Spinal cord (tissue), 10 donors: ENCODE measurements around the gene SELENBP1. TPM values are rescaled to one million over a fixed set of nuclear protein-coding genes. Genes with fewer than 3 reads are reported as not detected.

Experiments
- DNase-seq, 6 donors: peaks; one replicate each; pipeline versions ENCODE4 v3.0.0 to v3.0.0-alpha.2; 2013 to 2015; ENCODE audit warnings: low spot score in 6 of 6, low read depth in 4 of 6
- H3K27ac ChIP-seq: one replicate; pipeline ENCODE4 v1.5.1; 2013; ENCODE audit warnings: low read depth, low read length, control low read depth
- H3K27me3 ChIP-seq: one replicate; pipeline ENCODE4 v1.6.1; 2013; ENCODE audit warnings: low read length; ENCODE audit not compliant: control insufficient read depth, insufficient read depth
- H3K36me3 ChIP-seq: one replicate; pipeline ENCODE4 v1.6.1; 2013; ENCODE audit warnings: low read length; ENCODE audit not compliant: control insufficient read depth, insufficient read depth
- H3K4me1 ChIP-seq: one replicate; pipeline ENCODE4 v1.6.1; 2013; ENCODE audit warnings: low read length; ENCODE audit not compliant: control insufficient read depth, insufficient read depth
- H3K4me3 ChIP-seq: one replicate; pipeline ENCODE4 v1.5.1; 2013; ENCODE audit warnings: low read depth, low read length, control low read depth
- H3K9me3 ChIP-seq: one replicate; pipeline ENCODE4 v1.6.1; 2013; ENCODE audit warnings: low read length; ENCODE audit not compliant: control insufficient read depth, insufficient read depth
- WGBS: methylation state at CpG from one replicate; pipeline ENCODE4 v1.1.5; 2013; ENCODE audit warnings: missing lambda C conversion rate; ENCODE audit not compliant: insufficient coverage; 5-methylcytosine and 5-hydroxymethylcytosine counted together
- polyA plus RNA-seq, 2 donors: library from polyadenylated mRNA; unstranded; fragments of 120-200 nt; gene quantifications; one replicate each; pipeline ENCODE4 v1.2.1, GENCODE V29; 2013; ENCODE audit not compliant: insufficient read length in 2 of 2
- total RNA-seq, 2 donors: library from RNA; depleted of rRNA in 1 of 2; stranded (reverse); fragments of 120-200 nt in 1 of 2; fragments of >200 nt in 1 of 2; gene quantifications; one replicate each; pipeline versions ENCODE4 v1.2.3 to v1.2.4, GENCODE V29; 2013 to 2014
- donor health status: healthy.

SELENBP1 gene
- total and polyA plus RNA-seq, 4 donors: 13.6 to 147 (median 38.3) TPM

GRCh38 chr1:151327223-151327902, 45.1 kb downstream of the SELENBP1 start, which contains the start of gene PI4KB:
PI4KB (minus strand) TSS chr1:151327416; CDS start chr1:151316481, 10,935 bp downstream.
- peak; percentile 95 to 100 (median 98) for DNase-seq
- Histone ChIP-seq H3K27ac (peak within 1 kb of the TSS; percentile 94), H3K4me1 (peaks cover 9% of the 10 kb centered on the region), H3K36me3 (peaks cover 27% of the 10 kb centered on the region), H3K9me3 (no peaks in the 10 kb centered on the region), H3K27me3 (no peaks in the 10 kb centered on the region), H3K4me3 (peak within 1 kb of the TSS; percentile 83)
- 0% methylated on average over 31 of the region's 40 CpGs for WGBS

DNA sequence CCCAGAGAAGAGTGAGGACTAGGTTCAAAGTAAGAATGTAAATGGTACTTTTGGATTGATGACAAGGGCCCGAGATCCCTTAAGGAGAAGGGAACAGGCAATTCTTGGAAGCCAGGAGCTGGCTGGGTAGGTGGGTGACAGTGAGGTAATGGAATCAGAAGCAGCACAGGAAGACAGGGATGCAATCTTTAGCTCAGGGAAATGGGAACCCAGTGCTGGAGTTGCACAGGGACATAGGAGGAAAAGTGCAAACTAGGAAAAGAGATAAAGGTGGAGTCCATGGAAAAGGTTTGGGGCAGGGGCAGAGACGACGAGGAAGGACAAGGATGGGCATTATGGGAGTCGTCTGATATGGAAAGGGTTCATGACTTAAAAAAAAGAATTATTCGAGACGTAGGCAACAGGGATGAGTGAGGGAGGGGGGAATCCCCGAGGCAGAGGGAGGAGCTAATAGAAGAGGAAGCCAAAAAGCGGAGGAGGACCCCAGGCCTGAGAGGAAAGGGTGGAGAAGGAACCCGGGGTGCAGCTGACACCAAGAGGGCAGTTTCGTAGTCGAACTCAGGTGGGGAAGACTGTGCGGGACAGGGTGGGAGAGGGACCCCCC, 45.8 kb downstream of the SELENBP1 start:
- H3K27me3 ChIP-seq: no peaks in the 10 kb centered on the region
- peaks cover 27% of the 10 kb centered on the region for H3K36me3 ChIP-seq
- peak overlapping the region; percentile 94 for H3K27ac ChIP-seq
- peaks cover 9% of the 10 kb centered on the region for H3K4me1 ChIP-seq
- no peaks in the 10 kb centered on the region for H3K9me3 ChIP-seq
- peak overlapping the region; percentile 83 for H3K4me3 ChIP-seq
- WGBS: 1% methylated on average over 8 of the region's 12 CpGs
- DNase-seq: peak in 2 of 6 donors; percentile 66 to 70

DNA sequence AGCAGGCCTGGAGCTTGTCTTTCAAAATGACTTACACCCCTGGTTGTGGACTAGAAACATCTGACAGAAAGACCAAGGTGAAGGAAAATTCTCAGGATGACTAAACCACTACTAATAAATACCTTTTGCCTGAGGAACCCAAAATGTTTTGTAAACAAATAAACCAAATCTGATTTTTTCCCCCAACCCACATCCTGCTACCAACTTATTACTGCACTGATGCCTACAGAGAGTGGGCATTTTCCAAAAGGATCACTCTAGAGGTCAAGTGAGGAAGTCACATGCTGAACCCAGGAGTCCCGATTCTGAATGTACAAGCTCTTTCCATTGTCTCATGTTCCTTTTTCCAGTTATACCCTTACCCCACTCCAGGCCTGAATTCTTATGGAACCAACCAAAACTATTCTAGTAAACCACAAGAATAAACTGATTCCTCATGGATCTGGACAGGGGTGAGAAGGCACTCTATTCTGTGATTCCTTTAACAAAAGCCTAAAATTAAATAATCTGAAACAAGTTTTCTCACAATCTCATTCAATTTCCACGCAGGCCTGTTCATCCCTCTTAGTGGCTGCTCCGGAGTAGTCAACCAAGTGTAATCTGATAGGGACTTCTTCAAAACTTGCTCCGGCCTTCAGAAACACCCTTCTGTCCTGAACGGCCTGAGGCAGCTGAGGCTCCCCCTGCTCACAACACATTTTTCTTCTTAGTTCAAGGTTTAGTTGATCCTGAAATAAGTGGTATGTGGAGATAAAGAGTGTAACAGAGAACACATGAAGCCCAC, 46.7 kb downstream of the SELENBP1 start:
- Histone ChIP-seq H3K4me3 (peak overlapping the region; percentile 83), H3K27me3 (no peaks in the 10 kb centered on the region), H3K9me3 (no peaks in the 10 kb centered on the region), H3K36me3 (peaks cover 27% of the 10 kb centered on the region), H3K27ac (no peak overlapping the region), H3K4me1 (peaks cover 9% of the 10 kb centered on the region)
- no peak for DNase-seq
- WGBS: 69% methylated on average over 2 of the region's 5 CpGs

- DNase-seq: no peak
- Histone ChIP-seq H3K9me3 (no peaks in the 10 kb centered on the region), H3K27me3 (no peaks in the 10 kb centered on the region), H3K4me1 (peaks cover 9% of the 10 kb centered on the region), H3K27ac (no peak overlapping the region), H3K36me3 (peaks cover 28% of the 10 kb centered on the region), H3K4me3 (no peak overlapping the region)
- 93% methylated on average over 2 of the region's 7 CpGs for WGBS
Measured at GRCh38 chr1:151325231-151325630, 47.3 kb downstream of the SELENBP1 start.

DNA sequence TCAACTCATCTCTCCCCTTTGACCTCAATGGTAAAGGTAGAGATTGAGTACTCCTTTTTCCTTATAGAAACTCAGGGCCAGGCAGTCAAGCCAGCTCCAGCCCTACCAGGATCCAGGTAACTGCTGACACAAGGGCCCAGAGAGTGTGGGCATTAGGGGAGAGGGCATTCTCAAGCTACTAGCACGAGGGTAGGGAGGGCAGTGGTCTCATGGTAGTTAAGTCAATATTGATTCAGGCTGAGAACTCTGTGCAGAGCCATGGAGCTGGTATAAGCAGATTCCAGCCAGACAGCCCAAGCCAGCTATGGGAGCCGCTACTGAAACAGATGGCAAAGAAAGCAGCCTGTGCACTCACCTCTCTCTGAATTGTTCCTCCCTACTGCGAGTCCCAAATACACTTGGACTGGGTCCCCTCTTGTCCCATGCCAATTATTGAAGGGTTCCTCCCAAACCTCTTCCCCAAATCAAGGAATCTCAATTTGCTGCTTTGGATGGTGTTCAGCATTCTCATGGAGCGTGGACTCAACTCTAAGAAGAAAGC, 48.0 kb downstream of the SELENBP1 start:
- no peaks in the 10 kb centered on the region for H3K27me3 ChIP-seq
- H3K4me3 ChIP-seq: no peak overlapping the region
- WGBS: 93% methylated on average over 3 of the region's 4 CpGs
- H3K9me3 ChIP-seq: no peaks in the 10 kb centered on the region
- no peak for DNase-seq
- no peak overlapping the region for H3K27ac ChIP-seq
- peaks cover 9% of the 10 kb centered on the region for H3K4me1 ChIP-seq
- peaks cover 33% of the 10 kb centered on the region for H3K36me3 ChIP-seq

DNA sequence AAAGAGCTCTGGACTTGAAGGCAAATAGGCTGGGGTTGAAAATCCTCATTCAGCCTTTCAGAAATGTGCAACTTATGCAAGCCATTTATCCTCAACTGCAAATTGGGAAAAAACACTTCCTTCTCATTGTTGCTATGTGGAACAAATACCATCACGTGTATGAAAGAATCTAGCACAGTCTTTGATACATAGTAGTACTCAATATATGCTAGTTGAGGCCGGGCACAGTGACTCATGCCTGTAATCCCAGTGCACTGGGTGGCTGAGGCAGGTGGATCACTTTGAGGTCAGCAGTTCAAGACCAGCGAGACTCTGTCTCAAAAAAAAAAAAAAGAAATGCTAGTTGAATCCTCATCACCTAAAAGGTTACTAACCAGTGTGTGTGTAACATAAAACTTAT, 53.5 kb downstream of the SELENBP1 start:
- 100% methylated on average over 1 of the region's 3 CpGs for WGBS
- no peaks in the 10 kb centered on the region for H3K9me3 ChIP-seq
- DNase-seq: no peak
- no peaks in the 10 kb centered on the region for H3K27me3 ChIP-seq
- peaks cover 4% of the 10 kb centered on the region for H3K4me1 ChIP-seq
- peaks cover 52% of the 10 kb centered on the region for H3K36me3 ChIP-seq
- no peak overlapping the region for H3K27ac ChIP-seq
- no peak overlapping the region for H3K4me3 ChIP-seq

- no peaks in the 10 kb centered on the region for H3K9me3 ChIP-seq
- DNase-seq: no peak
- peaks cover 13% of the 10 kb centered on the region for H3K4me1 ChIP-seq
- no peak overlapping the region for H3K4me3 ChIP-seq
- no peaks in the 10 kb centered on the region for H3K27me3 ChIP-seq
- 95% methylated on average over 17 of the region's 17 CpGs for WGBS
- no peak overlapping the region for H3K27ac ChIP-seq
- peaks cover 48% of the 10 kb centered on the region for H3K36me3 ChIP-seq
Measured at GRCh38 chr1:151315565-151316235, 56.8 kb downstream of the SELENBP1 start.
